HTERT RPE-1 (cell line): ENCODE data around the gene RAD50.
"Not testable (repeated sequence)": the region's sequence is repeated elsewhere in the genome, so short reads cannot be mapped to it uniquely, and the experiment has no call there.

Experiments used
- in situ Hi-C: fragments of 300-500 bp; cut with MboI; formaldehyde crosslinking; loops from 4 replicates; pipeline ENCODE4 v1.14.3; 2020; ENCODE audit warnings: low sequenced_read_pairs

The RAD50 gene

DNA sequence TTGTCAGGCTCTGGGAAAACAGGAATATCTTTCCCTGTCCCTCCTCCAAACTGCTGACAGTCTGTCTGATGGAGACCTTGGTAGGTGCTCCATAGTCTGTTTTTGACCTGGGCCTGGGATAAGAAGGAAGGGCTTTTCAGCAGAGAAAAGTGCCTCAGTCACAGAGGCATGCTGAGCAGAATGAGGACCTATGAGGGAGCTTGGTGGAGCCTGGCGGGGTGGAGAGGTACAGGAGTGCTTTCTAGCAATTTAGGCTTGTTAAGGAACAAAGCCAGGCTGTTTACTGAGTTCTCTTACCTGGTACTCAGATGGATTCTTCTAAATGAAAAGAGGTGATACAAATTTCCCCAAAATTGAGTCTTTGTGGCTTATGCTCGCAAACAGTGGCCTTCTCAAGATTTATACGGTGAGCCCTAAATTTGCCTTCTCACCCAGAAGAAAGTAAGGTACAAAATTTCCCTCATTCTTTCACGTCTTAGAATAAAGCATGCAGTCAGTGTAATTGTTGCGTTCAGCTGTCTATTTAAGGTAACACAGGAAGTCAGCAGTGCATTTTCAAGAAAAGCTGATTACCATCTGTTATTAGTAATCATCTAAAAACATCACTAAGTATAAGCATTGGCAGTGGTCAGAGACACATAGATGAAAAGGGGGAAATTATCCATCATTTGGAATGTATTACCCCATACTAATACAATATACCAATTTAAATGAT lies 72.6 kb downstream of the RAD50 start:
- in situ Hi-C loops = no loop called here

DNA sequence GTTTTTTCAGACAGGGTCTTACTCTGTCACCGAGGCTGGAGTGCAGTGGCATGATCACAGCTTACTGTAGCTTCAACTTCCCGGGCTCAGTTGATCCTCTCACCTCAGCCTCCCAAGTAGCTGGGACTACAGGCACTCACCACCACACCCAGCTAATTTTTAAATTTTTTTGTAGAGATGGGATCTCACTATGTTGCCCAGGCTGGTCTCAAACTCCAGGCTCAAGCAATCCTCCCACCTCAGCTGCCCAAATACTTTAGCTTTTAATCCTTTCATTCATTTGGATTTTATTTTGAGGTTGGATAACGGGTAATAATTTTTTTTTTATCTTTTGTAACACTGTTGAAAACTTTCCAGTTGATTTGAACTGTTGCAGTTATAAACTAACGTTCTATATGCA lies 76.8 kb downstream of the RAD50 start:
- in situ Hi-C loops = not testable (repeated sequence)

DNA sequence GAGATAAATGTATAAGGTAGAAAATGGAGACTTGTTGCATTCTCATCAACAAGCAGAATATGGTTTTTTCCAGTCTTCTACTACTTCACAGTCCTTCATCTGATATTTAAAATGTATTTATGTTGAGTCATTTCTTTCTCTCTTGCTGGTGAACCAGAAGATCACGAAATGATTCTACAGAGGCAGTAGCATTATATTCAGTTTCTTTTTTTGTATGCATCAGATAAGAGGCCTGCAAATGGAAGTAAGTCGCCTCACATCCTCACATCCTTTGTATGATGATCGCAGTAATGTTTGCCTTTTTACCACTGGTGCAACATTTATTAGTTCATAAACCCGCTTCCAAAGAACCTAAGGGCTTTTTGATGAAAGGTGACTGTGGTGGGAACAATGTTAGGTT lies 79.1 kb downstream of the RAD50 start:
- in situ Hi-C loops = no loop called here

DNA sequence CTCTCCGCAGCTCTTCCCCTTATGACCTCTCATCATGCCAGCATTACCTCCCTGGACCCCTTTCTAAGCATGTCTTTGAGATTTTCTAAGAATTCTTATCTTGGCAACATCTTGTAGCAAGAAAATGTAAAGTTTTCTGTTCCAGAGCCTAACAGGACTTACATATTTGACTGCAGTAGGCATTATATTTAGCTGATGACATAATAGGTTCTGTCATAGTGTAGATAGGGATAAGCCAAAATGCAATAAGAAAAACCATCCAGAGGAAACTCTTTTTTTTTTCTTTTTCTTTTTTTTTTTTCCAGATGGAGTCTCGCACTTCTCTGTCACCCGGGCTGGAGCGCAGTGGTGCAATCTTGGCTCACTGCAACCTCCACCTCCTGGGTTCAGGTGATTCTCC lies 80.5 kb downstream of the RAD50 start:
- in situ Hi-C loops = no loop called here

DNA sequence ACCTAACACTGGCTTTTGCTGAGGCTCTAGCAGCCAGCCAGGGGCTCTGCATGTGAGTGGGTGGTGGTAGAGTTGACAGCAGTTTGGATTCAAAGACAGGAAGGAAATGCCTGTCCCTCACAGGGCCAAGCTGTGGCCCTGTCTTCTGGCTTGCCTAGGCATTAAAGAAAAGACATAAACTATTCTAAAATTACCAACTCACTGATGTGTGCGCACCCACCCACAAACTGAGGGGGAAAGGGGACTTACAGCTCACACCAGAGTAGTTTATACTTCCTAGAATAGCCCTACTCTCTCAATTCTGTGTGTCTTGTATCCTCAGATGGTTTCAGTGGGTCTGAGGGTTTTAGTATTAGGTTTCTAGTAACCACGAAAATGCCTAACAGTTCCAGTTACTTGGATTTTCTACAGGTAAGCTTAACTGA lies 82.9 kb downstream of the RAD50 start:
- in situ Hi-C loops = no loop called here

DNA sequence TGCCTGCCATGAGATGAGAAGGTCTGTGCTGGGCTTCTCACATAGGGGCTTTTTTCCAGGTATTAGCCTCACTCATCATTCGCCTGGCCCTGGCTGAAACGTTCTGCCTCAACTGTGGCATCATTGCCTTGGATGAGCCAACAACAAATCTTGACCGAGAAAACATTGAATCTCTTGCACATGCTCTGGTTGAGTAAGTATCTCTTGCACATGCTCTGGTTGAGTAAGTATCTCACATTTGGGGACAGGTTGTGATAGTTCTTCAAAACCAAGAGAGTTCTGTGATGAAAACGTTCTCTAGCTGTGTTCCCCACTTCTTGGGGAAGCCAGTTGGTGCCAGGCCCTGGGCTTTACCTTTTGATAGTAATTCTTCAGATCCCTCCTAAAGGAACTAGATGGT lies 83.8 kb downstream of the RAD50 start:
- in situ Hi-C loops = no loop called here

DNA sequence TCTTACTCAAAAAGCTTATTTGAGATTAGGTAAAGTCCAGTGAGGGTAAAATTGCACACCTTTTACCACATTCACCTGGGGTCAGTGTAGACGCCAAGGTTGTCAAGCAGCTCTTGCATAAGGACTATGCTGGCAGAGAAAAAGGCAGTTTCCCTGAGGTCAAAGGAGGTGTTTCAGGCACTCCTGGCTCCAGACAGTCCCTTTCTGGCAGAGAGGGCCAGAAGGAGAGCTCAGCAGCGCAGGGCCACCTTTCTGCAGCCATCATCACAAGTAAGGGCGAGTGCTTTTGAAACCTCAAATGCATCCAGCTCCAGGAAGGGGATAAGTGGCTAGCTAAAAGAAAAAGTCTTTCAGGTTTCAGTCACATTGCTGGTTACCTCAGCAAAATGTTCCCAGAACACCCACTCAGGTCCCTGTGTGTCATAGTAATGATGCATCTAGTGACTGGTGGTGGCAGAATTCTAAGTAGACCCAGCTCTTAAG lies 84.5 kb downstream of the RAD50 start:
- in situ Hi-C loops = no loop called here

DNA sequence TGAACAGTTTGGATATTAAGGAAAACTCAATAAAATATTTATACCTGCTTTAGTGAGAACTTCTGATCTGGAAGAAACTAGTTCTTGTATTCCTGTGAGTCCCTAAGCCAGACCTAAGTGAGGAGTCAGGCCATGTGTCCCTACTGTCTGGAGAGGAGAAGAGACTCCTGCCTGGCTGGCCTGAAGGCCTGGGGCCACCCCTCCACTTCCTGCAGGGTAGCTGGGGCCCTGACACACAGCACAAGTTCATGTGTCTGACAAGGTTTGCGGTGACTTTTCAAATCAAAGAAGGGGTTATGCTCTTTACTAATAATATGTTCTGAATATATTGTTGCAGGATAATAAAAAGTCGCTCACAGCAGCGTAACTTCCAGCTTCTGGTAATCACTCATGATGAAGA lies 85.1 kb downstream of the RAD50 start:
- in situ Hi-C loops = no loop called here

DNA sequence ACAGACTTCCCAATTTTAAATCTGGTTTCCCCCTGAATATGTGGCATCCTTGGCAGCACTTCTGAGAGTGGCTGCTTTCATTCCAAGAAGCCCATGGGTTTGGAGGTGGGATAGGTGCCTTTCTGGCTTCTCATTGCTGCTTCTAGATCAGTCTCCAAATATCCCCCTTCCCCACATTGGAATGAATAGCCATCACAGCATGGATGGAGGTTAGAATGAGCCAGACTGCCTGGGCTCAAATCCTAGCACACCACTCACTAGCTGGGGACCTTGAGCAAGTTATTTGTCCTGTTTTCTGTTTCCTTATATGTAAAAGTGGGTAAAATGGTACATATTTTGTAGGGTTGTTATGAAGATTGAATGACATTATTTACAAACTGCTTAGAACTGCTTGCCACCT lies 87.4 kb downstream of the RAD50 start:
- in situ Hi-C loops = no loop called here

DNA sequence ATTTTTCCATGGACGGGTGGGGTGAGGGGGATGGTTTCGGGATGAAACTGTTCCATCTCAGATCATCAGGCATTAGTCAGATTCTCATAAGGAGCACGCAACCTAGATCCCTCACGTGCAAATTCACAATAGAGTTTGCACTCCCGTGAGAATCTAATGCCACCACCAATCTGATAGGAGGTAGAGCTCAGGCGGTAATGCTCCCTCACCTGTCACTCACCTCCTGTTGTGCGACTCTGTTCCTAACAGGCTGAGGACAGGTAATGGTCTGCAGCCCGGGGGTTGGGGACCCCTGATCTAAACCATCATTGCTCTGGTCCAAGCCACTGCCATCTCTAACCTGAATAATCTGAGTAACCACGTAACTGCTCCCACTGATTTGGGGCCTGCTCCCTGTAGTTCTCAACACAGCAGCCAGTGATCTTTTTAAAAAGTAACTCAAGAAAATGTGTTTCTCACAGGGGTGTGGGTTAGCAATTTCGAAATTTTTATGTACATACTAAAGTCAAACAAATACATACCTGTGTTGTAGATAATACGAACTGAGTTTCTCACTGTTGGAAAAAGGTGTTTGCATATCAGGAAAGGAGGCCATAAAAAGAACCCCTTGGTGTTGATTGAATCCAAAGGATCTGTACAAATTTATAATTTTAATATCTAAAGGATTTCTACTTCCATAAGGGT lies 89.9 kb downstream of the RAD50 start:
- in situ Hi-C loops = no loop called here

DNA sequence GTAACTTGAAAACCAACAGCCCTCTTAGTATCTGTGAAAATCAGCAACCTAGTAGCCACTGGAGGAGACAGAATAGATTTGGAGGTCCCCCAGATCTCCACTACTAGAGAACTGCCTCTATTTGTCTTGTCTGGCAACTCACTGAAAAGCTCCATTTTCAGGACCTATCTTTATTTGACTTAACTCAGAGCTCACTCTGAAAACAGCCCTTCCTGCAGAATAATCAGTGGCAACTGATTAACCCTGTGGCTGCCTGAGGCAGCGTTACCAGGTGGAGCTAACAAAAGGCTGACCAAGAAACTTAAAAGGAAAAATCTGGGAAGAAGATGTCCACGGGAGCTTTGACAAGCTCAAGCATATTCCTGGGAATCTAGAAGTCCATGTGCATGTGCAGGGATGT lies 90.7 kb downstream of the RAD50 start:
- in situ Hi-C loops = no loop called here

DNA sequence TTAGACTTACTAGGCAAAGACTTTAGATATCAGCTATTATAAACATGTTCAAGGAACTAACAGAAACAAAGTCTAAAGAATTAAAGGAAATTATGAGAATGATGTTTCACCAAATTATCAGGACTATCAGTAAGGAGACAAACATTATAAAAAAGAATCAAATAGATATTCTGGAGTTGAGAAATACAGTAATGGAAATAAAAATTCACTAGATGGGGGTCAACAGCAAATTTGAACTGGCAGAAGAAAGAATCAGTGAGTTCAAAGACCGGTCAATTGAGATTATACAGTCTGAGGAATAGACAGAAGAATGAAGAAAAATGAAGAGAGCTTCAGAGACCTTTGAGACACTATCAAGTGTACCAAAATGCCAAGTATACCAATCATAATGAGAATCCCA lies 91.6 kb downstream of the RAD50 start:
- in situ Hi-C loops = no loop called here

DNA sequence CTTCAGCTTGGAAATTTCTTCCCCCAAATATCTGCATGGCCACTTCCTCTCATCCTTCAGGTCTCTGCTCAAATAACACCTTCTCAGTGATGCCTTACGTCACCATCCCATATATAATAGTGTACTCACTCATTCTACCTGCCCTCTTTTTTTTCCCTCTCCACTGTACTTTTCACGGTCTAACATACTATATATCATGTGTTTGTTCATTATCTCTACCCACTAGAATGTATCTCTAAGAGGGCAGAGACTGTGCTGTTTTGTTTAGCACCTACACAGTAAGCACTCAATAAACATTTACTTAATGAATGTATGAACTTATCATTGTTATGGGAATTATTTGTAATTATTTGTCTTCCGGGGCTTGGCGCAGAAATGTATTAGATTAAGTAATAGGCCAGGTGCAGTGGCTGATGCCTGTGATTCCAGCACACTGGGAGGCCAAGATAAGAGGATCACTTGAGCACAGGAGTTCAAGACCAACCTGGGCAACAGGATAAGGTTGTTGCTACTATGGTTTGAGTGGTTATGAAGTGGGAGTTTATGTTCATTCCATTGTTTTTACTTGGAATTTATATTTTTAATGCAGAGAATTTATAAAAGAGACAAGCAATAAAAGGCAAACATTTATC lies 95.2 kb downstream of the RAD50 start:
- in situ Hi-C loops = no loop called here

DNA sequence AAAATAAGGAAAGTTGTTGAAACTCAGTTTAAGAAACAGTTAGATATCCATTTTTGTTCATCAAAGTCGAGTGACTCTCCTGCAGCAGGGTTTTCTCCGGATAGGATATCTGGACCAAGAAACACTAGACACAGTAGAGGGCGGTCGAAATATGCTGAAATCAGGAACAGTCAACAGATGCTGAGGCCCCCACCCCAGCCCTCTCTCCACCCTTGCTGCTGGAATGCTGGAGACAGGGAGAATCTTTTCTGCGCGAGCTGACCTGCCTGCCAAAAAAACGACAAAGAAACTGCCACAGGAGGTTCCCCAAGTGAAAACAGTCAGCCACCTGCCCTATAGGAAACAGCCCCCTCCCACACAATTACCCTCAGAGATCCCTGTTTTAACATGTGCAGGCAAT lies 96.9 kb downstream of the RAD50 start:
- in situ Hi-C loops = no loop called here

DNA sequence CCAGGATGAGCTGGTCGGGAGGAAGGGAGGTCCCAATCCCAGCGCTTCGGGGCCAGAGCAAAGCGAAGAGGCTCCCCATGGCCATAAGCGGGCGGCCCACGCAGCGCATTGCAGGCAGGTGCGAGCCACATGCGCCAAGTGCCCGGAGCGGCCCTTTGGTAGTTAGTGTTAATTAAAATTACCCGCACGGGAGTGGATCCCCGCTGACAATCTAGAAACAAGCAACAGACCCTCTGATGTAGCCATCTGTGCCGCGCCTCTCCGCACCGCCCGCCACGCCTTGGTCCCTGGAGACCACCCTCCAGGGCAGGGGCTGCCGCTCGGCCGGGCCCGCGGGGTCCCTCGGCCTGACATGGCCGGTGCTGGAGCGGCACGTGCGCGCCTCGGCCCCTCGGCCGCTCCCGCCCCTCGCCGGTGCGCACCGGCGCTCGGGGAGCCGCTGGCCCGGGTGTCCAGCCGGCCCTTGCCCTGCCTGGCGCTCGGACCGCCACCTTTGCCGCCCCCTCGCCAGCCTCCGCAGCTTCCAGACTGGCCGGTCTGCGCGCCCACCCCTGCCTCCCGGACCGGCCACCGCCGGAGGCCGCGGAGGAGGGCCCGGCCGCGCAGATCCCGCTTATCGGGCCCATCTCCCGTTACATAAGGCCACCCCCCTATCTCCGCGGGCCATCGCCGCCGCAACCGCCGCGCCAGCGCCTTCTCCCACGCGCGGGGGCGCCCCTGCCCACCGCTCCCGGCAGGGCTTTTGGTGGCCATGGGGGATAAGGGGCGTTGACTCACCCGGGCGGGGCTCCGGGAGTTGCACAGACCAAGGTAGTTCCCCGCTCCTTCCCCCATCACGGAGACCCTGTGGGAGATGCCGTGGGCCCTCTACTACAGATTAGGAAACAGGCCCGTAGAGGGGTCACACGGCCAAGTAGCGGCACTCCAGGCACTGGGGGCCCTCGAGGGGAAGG lies 99.3 kb downstream of the RAD50 start:
- in situ Hi-C loops = no loop called here

DNA sequence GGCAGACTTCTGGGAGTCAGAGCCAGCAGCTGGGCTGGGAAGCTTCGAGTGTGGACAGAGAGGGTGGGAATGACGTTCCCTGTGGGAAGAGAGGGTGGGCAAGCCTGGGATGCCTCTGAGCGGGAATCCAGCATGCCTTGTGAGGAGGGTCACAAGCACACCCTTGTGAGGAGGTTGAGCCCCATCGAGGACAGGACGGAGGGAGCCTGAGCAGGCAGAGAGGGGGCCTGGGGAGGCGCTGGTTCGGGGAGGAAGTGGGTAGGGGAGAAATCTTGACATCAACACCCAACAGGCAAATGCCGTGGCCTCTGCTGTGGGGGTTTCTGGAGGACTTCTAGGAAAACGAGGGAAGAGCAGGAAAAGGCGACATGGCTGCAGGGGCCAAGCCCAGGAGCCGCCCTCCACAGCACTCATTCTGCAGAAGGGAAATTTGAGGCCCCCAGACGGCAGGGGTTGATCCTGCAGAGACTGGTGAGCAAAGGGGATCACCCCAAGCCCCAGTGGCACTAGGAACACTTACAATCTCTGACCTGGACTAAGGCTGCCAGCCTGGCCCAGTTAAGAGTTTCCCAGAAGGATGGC lies 100.1 kb downstream of the RAD50 start:
- in situ Hi-C loops = no loop called here

DNA sequence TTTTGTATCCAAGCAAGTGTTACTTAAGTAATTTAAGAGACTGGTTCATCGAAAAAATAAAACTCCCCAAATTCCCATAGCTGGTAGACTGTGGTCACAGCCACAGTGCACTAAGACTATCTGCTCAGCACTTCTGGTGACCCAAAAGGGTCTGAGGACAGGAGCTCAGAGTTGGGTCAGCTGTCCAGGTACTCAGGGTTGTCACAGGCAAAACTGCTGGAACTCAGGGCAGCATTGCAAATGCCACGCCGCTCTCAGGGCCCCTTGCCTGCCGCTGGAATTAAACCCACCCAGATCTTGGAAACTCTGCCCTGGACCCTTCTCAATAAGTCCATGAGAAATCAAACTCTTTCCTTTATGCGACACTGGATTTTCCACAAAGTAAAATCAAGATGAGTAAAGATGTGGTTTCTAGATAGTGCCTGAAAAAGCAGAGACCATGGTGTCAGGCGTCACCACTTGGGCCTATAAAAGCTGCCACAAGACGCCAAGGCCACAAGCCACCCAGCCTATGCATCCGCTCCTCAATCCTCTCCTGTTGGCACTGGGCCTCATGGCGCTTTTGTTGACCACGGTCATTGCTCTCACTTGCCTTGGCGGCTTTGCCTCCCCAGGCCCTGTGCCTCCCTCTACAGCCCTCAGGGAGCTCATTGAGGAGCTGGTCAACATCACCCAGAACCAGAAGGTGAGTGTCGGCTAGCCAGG lies 101.1 kb downstream of the RAD50 start, which contains the start of gene IL13:
Gene IL13 (plus strand): TSS at position 498 of the 705 bp plus-strand sequence. CDS start 14 bp downstream, at position 512.
- in situ Hi-C loops = no loop called here

DNA sequence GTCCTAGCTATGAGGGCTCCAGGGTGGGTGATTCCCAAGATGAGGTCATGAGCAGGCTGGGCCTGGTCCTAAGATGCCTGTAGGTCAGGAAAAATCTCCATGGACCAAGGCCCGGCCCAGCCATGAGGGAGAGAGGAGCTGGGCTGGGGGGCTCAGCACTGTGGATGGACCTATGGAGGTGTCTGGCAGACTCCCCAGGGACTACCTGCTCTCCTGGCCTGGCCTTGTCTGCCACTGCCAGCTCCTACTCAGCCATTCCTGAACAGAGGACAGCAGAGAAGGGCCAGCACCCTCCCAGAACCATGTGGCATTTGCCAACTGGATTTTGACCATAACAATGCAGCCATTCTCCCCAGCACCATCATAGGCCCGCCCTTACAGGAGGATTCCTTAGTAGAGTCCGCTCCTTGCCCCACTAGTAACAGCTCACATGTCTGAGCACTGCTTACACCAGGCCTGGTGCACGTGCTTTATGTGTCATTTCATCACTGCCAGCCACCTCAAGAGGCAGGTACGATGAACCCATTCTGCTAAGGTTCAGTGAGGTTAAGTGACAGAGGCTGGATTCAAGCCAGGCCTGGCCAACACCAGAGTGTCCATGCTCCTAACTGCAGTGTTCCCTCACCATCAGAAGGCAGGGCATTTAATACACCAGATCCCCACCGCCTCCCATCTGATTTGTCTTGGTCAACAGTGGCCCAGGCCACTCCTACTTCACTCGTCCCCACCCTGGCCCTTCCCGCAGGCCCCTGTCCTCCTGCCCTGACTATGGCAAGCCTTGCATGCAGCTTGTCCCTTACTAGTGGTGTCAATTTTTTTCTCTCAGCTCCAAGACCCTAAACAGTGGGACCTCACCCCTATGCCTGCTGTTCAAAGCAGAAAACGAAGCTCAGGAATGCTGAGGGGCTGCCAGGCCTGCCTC lies 101.9 kb downstream of the RAD50 start:
- in situ Hi-C loops = no loop called here
